AG08395 (cell line): Measurements from ENCODE around the gene NOTO.
"Not testable (repeated sequence)": the region's sequence is repeated elsewhere in the genome, so short reads cannot be mapped to it uniquely, and the experiment has no call there.

Source experiments
- DNase-seq: peaks from one replicate; pipeline ENCODE4 v3.0.0; 2012; ENCODE audit warnings: mixed read lengths, low spot score

The NOTO gene, protein sequence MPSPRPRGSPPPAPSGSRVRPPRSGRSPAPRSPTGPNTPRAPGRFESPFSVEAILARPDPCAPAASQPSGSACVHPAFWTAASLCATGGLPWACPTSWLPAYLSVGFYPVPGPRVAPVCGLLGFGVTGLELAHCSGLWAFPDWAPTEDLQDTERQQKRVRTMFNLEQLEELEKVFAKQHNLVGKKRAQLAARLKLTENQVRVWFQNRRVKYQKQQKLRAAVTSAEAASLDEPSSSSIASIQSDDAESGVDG

DNA sequence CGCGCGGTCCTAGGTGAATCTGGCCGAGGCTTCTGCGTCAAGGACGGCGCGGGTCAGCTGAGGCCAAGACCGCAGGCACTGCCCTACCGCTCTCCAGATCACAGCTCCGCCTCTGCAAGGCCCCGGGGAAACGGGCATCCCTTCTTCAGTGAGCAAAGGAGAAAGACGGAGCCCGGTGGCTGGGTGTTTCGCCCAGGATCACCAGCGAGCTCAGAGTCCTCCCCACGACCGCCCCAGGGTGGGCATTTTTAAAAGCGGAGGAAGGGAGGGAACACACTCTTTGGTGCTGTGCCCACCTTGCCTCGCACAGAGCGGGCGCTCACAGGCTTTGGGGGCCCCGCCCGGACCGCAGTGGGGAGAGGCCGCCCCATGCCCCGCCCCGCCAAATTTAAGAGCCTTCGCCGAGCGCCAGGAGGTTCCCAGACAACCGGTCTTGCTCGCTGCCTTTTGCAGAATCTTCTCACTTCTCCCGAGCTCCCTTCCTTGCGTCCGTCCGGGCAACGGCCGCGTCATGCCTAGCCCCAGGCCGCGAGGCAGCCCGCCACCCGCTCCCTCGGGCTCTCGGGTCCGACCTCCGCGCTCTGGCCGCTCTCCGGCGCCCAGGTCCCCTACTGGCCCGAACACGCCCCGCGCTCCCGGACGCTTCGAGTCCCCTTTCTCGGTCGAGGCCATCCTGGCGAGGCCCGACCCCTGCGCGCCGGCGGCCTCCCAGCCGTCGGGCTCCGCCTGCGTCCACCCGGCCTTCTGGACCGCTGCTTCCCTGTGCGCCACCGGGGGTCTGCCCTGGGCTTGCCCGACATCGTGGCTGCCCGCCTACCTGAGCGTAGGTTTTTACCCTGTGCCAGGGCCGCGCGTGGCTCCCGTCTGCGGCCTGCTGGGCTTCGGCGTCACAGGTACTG lies at the start of gene NOTO:
TSS of gene NOTO (plus strand) at position 419 of the 899 bp plus-strand sequence. CDS start at position 512, 93 bp downstream.
- DNase-seq = peak; percentile 28

DNA sequence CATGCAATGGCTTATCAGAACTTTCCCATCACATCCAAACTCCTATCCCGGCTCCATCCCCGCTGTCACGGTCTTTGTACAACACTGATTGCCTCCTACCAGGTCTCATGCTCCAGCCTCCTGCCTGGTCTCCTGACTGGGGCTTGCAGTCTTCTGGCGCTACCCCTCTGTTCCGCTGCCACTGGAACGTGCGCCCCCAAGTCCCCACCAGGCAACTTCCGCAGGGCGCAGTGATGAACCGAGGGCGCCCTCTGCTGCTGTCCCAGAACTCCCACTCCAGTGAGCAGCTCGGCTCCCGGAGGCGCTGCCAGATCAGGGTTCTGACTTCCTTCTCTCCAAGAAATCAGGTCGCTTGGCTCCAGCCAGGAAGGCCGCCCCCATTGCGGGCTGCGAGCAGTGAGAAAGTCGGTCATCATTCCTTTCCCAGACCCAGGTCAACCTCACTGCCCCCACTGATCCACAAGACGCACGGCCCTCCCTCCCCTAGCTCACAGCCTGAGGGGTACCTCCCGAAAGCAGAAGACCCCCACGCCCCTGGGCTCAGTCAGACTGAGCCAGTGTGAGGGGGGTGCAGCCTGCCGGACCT lies 45.7 kb upstream of the NOTO start:
- peak; percentile 81 for DNase-seq

DNA sequence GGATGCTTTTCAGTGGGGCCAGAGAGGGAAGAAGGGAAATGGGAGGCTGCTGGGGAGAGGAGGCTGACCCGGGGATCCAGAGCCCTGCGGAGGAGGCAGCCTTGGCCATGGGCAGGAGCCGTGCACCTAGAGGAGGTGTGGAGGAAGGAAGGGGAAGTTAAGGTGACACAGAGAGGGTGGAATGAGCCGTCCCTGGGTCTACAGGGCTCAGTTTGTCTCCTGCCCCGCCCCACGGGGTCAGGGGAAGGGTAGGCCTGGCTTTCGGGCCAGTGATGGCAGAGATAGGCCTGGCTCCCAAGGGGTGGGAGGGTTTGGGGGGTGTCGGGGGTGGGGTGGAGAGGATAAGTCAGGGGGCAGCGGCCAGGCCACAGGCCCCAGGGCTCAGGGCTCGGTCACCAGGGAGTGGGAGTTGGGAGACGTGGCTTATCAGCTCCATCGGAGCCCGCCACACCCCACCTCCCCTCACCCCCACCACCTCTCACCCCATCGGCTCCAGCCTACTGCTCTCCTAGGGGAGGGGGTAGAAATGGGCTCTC lies 39.5 kb upstream of the NOTO start:
- no peak for DNase-seq

DNA sequence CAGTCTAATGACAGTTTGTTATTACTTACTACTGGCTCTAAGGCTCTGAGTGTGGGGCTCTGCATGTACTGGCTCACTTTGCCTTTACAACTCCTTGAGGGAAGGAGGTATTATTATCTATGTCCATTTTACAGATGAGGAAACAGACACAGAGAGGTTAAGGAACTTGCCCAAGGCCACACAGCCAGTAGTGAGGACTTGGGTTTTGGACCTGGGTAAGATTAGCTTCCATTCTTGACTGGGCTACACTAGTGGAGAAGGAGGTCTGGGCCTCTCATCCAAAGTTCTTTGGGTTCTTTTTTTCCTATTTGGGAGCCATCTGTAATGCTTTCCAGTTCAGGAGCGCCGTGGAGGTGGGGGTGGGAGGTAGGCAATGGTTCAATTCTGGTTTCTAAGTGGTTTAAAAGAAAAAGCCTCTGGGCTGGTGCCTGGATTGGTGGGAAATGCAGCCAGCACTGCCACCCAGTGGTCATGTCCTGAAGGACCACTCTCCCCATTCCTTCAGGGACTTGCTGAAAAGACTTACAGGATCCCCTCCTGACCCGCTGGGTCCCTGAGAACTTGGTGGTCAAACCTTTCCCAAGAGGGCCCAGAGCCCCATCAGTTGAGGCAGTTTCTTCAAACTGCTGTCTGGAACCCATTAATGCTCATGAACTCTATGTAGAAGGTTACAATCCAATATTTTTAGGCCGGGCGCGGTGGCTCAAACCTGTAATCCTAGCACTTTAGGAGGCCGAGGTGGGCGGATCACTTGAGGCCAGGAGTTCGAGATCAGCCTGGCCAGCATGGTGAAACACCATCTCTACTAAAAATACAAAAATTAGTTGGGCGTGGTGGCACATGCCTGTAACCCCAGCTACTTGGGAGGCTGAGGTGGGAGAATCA lies 38.6 kb upstream of the NOTO start:
- peak; percentile 87 for DNase-seq

DNA sequence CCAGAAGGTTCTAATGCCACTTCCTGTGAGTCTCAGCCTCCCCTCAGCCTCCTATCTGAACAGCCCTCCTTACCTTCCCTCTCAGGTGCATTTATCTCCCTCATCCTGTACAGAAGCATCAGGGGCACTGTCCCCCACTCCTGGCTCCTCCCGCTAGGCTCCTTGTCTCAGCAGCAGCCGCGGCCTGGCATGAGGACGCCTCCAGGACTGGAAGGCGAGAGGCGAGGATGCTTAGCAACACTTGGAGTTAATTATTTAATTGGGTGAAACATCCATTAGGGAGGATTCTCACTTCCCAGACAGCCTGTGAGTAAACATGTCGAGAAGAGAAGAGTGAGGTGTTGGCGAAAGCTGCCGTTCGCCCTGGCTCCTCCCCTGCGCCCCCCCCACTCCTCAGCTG lies 36.4 kb upstream of the NOTO start:
- not testable (repeated sequence) for DNase-seq

DNA sequence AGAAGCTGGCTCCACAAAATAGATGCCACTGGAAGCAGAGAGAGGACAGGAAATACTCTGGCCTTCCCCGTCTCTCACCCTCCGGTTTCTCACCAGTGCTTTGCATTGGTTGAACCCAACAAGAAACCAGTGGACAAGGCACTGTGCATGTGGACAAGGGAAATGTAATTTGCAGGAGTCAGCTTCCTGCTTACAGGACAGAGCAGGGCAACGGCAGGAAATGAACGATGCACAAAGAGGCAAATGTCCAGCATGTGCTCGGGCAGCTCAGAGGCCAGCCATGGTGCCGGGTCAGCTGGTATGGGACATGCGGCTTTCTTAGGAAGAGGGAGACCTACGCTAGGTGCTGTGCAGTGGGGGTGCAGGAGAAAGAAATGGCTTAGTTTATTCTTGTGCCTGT lies 35.6 kb upstream of the NOTO start:
- DNase-seq = not testable (repeated sequence)

DNA sequence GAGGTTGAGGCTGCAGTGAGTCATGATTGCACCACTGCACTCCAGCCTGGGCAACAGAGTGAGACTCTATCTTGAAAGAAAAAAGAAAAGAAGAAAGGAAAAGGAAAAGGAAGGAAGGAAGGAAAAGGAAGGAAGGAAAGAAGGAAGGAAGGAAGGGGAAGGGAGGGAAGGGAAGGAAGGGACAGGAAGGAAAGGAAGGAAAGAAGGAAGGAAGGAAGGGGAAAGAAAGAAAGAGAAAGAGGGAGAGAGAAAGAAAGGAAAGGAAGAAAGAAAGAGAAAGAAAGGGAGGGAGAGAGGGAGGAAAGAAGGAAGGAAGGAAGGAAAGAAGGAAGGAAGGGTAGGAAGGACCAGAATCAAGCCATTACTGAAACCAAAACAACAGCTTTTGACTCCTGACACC lies 34.0 kb upstream of the NOTO start:
- not testable (repeated sequence) for DNase-seq

DNA sequence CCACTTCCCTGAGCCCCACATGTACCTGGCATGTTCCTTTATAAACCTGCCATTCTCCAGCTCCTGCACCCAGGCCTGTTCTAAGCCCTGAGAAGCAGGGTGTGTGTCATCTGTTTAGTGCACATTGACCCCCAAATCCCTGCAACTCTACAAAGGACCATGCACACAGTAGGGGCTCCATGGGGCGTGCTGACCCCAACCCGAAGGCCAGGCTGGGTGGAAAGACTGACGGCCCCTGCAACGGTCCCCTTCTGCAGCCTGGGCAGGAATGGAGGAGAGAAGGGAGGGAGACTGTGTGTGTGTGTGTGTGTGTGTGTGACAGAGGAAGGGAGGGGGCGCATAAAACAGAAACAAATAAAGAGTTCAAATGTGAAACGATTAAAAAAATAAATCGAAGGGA lies 32.0 kb upstream of the NOTO start:
- not testable (repeated sequence) for DNase-seq

DNA sequence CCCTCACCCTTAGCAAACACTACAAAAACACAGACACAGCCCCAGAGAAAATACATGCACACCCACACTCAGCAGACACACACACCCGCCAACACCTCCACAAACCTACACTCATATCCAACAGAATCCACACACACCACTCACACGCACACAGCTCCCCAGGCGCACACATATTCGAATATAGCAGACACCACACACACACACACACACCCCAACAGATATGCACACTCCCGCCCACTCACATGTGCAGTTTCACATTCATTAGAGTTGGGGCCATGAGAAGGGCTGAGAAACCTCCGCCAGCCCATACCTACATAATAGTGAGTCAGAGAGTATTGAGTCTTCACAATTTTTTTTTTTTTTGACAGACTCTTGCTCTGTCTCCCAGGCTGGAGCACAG lies 29.4 kb upstream of the NOTO start:
- DNase-seq = no peak

DNA sequence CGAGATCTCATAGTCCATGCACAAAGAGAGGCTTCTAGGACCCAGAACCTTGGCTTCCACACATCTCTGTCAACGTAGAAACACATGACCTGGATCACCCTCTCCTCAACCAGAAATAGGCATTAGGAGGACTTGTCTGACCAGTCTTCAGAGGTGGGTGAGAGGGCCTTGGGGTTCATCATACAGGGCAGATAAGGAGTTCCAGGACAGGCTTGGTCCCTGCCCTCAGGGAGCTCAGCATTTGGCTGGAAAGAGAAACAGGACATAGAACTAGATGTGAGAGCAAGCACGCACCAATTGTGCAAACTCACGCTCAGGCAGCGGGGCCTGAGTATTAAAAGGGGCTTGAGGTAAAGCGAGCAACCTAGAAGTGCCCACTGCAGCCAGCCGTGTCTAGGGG lies 28.6 kb upstream of the NOTO start:
- DNase-seq = no peak

DNA sequence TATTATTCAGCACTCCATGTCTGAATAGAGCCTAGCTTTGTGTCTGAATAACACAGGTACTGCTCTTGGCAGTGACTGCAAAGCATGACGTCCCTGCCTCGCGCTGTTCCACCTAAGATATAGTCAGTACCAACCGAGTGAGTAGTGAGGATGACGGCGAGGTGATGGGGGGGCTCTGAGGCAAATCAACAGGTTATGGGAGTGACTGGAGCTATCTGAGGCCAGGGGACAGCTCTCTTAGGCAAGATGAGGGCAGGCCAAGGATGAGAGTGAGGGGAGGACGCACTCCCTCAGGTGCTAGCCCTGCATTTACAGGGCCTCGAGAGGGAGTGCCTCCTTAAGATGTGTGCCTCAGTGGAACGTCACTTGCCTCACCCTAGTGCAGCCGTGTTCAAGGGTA lies 28.1 kb upstream of the NOTO start:
- no peak for DNase-seq

DNA sequence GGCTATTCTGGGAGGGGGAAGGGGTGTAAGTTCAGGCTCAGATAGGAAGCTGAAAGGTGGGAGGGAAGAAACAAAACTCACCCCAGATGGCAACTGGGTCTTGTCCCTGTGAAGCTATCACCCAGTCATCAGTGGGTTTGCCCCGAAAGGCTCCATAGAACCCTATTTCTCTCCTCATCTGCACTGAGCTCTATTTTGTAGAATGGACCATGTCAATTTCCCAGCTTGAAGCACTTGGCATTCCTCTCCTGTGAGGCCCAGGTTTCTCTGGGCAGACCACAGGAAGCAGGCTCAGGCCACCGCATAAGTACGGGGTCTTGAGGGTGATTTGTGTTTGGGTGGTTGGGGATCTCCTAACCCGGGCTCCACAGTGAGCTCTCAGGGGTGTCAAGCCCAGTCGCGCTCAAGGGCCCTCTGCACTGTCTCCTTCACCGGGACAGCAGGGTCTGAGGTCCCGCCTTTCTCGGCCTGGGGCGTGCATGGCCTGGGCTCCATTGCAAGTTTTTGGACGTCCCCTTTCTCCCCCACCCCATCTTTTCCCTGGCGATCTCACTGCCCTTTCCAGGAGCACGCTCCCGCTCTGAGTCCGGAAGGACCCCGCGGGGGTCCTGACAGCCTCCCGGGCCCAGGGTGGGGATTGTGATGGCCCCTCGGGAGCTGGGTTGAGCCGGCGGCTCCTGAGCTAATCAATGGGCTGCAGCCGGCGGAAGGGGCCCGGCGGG lies 27.3 kb upstream of the NOTO start:
- no peak for DNase-seq

DNA sequence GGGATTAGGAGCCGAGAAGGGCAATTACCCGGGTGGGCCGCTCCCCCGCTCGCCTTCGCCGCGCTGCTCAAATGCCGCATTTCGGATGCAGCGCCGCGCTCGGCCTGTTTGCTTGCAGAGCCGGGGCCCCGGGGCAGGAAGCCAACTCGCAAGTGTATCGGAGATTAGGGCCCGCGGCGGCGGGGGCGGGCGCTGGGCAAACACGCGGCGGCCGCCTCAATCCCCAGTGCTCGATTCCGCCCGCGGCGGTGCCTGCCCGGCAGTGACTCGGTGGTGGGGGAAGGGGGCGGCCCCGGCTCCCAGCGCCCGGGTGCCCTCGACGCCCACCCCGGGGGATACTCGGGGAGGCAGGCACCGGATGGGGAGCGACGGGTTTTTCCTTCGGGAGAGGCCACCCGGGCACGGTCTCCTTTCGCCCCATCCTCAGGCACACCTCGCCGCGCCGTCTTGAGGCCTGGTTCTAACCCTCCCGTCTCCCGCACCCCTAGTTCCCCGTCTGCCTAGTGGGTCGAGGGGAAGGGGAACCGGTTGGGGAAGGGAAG lies 26.6 kb upstream of the NOTO start:
- peak; percentile 55 for DNase-seq

DNA sequence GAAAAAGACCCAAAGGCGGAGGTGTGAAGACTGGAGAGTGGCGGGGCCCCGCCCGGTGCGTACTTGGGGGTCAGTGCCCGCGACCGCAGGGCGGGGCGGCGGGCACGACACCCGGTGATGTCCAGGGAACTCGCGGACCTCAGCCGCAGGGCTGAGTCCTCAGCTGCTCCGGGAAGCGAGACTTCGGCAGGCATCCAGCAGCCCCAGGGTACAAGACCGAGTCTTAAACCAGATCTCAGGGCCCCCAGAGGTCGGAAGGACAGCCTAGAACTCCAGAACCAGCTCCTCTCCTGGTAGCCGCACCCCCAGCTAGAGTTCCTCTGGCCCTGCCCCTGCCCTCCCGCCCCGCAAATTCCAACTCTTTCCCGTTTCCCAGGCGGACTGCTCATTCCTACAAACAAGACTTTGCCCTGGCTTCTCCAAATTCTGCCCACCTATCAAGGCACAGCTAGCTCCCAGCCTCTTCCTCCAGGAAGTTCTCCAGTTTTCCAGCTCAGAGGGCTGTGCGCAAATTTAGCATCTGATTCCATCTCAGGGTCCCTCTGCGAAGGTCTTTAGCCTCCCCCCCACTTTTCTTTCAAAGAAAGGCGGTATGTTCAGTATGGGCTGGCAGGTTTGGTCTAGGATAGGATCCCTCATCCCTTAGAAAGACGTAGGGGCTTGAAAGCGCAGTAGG lies 26.0 kb upstream of the NOTO start:
- DNase-seq = peak; percentile 9

DNA sequence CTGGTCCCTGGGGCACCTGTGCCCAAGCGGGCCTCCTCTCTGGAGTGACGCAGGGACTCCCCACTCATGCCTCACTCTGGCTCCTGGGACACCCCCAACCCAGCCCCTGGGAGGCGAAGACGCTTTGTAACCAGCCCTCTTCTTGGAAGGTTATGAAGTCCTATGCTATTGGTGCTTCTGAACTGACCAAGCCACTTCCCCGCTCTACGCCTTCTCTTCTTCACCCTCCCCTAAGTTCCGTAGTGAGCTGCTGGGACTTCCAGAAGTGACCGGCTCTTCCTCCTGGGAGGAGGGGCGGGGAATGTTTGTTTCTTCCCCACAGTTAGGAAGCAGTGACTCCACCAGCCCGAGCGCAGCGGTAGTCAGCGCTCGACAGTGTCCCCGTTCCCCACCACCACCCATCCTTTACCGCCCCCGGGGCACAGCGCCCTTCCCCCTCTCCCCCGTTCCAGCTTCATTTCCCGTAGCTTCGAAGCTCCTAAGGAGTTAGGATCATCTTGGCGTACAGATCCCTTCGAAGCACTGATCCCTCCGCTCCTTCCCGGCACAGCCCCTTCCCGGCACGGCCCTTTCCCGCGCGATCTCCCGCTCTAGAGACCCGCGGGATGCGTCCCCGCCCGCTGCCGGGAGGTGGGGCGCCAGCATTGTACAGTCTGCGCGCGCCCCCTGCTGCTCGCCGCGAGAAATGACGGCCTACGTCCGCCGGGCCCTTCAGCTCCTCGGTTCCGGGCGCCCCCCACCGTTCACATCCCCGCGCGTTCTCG lies 25.3 kb upstream of the NOTO start:
- DNase-seq = peak; percentile 95

DNA sequence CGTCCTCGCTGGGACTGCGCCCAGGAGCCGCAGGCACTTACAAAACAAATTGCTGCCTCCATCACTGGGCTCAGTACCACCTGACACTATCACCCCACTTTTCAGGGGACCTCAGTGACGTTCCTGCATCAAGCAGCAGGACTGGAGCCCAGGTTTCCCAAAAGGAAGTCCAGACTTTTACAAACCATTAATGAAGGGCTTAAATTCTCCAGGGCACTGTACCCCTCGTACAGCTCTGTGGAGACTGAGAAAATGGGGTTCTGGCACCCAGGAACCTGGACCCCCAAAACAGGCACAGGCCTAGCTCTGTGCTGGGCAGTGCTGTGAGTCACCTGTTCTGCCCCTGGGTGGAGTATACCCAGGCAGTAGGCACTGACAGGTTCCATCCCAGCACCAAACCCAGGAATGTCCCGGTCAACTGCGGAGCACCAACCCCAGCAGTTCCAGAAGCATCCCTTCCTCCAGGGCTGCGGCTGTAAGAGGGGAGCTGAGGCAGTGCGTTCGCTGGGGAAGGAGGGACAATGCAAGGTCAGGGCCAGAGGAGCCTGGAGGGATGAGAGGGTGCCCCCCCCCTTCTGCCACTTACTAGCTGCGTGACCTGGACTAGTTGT lies 24.6 kb upstream of the NOTO start:
- no peak for DNase-seq

DNA sequence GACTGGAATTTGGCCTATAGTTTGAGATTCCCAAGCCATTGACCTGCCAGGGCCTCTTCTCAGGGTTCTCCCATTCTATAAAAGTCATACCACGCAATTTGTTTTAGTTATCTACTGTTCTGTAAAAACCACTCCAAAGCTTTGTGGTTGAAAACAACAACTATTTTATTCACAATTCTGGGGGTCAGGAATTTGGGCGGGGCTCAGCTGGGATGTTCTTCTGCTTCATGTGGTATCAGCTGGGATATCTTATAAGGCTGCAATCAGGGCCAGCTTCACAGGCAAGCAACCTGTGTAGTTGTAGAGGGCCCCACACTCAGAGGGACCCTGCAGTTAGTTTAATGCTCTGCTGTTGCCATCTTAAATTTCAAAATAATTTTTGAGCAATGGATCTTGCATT lies 16.4 kb upstream of the NOTO start:
- no peak for DNase-seq

DNA sequence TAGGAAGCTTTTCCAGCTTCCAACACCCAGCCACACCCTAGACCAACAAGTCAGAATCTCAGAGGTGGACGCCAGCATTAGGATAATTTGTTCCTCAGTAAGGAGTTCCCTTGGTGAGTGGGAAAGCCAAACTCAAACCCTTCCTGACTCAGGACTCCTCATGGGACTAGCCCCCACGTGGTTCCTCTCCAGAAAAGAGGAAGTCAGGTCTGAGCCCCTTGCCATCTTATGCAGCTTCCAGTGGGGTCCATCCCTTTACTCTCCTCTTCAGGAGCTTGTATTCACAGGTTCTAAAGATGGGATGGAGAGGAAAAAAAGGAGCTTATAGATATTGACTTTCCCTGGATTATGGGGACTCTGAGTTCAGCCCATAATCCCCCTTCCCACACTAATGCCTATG lies 14.8 kb upstream of the NOTO start:
- DNase-seq = no peak

DNA sequence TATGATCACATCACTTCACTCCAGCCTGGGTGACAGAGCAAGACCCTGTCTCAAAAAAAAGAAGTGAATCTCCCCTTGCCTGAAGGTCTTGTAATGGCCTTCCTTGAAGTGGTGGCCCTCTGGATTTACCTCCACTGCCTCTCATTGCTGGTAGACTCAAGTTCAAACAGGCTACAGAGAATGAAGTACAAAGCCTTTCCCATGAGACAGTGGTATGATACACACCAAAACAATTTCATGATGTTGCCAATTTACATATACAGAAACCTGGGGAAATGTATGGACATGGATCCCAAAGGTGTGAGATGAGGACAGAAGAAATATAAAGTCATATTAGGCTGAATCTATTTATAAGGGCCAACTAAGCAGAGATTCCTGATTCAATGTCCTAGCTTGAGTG lies 4.8 kb upstream of the NOTO start:
- DNase-seq = no peak
